ENCODE results near the gene ATP1A3. TPM values are rescaled to one million over a fixed set of nuclear protein-coding genes. Genes with fewer than 3 reads are reported as not detected.

ATP1A3 gene
- total RNA-seq, 1 experiment from 2014 or later, result 34.2 TPM

GRCh38 chr19:41984961-41985360 lies 9.1 kb downstream of the ATP1A3 start:
- H3K27ac Mint-ChIP-seq, result no peak overlapping the region
- H3K27me3 Mint-ChIP-seq (ENCODE audit: low read depth), result no peaks in the 10 kb centered on the region
- no peak overlapping the region for H3K4me3 Mint-ChIP-seq
- H3K36me3 Mint-ChIP-seq, result peaks cover 12% of the 10 kb centered on the region
- CTCF ChIA-PET, result no interaction called here
- no peaks in the 10 kb centered on the region for H3K4me1 Mint-ChIP-seq
- no peak for DNase-seq (ENCODE audit: low spot score)
- H3K9me3 Mint-ChIP-seq, result no peaks in the 10 kb centered on the region
- TF ChIP-seq PRRX2 (CRISPR knock-in tag; IDR thresholded peaks at IDR 0.05) (no peak), ZNF512 (CRISPR knock-in tag; IDR thresholded peaks at IDR 0.05; ENCODE audit: borderline replicate concordance) (no peak), ZNF532 (CRISPR knock-in tag; IDR thresholded peaks at IDR 0.05; ENCODE audit: borderline replicate concordance) (no peak), SMAD3 (CRISPR knock-in tag; IDR thresholded peaks at IDR 0.05; ENCODE audit: borderline replicate concordance) (no peak), TCF7 (CRISPR knock-in tag; IDR thresholded peaks at IDR 0.05; ENCODE audit: low read depth) (no peak), ZSCAN18 (CRISPR knock-in tag; IDR thresholded peaks at IDR 0.05) (no peak), GRHL2 (CRISPR knock-in tag; IDR thresholded peaks at IDR 0.05; ENCODE audit: insufficient replicate concordance, severe bottlenecking) (no peak), RELA (CRISPR knock-in tag; IDR thresholded peaks at IDR 0.05; ENCODE audit: borderline replicate concordance) (no peak)
- TF ChIP-seq, protein P1, sequence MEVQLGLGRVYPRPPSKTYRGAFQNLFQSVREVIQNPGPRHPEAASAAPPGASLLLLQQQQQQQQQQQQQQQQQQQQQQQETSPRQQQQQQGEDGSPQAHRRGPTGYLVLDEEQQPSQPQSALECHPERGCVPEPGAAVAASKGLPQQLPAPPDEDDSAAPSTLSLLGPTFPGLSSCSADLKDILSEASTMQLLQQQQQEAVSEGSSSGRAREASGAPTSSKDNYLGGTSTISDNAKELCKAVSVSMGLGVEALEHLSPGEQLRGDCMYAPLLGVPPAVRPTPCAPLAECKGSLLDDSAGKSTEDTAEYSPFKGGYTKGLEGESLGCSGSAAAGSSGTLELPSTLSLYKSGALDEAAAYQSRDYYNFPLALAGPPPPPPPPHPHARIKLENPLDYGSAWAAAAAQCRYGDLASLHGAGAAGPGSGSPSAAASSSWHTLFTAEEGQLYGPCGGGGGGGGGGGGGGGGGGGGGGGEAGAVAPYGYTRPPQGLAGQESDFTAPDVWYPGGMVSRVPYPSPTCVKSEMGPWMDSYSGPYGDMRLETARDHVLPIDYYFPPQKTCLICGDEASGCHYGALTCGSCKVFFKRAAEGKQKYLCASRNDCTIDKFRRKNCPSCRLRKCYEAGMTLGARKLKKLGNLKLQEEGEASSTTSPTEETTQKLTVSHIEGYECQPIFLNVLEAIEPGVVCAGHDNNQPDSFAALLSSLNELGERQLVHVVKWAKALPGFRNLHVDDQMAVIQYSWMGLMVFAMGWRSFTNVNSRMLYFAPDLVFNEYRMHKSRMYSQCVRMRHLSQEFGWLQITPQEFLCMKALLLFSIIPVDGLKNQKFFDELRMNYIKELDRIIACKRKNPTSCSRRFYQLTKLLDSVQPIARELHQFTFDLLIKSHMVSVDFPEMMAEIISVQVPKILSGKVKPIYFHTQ (CRISPR knock-in tag; IDR thresholded peaks at IDR 0.05), result no peak
- TF ChIP-seq, protein P2, sequence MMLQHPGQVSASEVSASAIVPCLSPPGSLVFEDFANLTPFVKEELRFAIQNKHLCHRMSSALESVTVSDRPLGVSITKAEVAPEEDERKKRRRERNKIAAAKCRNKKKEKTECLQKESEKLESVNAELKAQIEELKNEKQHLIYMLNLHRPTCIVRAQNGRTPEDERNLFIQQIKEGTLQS (CRISPR knock-in tag; conservative IDR thresholded peaks at IDR 0.05), result no peak
- TF ChIP-seq, protein P3, sequence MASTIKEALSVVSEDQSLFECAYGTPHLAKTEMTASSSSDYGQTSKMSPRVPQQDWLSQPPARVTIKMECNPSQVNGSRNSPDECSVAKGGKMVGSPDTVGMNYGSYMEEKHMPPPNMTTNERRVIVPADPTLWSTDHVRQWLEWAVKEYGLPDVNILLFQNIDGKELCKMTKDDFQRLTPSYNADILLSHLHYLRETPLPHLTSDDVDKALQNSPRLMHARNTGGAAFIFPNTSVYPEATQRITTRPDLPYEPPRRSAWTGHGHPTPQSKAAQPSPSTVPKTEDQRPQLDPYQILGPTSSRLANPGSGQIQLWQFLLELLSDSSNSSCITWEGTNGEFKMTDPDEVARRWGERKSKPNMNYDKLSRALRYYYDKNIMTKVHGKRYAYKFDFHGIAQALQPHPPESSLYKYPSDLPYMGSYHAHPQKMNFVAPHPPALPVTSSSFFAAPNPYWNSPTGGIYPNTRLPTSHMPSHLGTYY (CRISPR knock-in tag; IDR thresholded peaks at IDR 0.05), result no peak
- ATAC-seq, result no peak
- POLR2A ChIA-PET, result no interaction called here

DNA sequence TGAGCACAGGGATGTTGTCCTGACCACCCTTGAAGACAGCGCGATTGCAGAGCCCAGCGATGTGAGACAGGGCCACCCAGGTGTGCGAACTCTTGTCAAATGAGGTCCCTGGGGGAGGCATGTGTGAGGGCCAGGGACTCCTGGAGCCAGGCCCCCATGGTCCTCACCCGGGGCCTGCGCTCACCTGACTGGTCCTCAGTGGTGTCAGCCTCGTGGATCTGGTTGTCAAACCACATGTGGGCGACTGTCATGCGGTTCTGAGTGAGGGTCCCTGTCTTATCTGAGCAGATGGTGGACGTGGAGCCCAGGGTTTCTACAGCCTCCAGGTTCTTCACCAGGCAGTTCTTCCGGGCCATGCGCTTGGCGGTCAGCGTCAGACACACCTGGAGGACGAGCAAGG lies 12.3 kb downstream of the ATP1A3 start:
- Mint-ChIP-seq H3K27ac (no peak overlapping the region), H3K9me3 (no peaks in the 10 kb centered on the region), H3K4me1 (no peaks in the 10 kb centered on the region), H3K4me3 (no peak overlapping the region), H3K36me3 (peaks cover 8% of the 10 kb centered on the region), H3K27me3 (ENCODE audit: low read depth) (no peaks in the 10 kb centered on the region)
- ATAC-seq, result no peak
- ChIA-PET CTCF (no interaction called here), POLR2A (no interaction called here)
- no peak for DNase-seq (ENCODE audit: low spot score)
- TF ChIP-seq ELF4 (CRISPR knock-in tag; IDR thresholded peaks at IDR 0.05; ENCODE audit: low read depth) (no peak), JAZF1 (CRISPR knock-in tag; IDR thresholded peaks at IDR 0.05) (no peak), NR3C1 (CRISPR knock-in tag; conservative IDR thresholded peaks at IDR 0.05; ENCODE audit: low read depth) (no peak), ZNF281 (CRISPR knock-in tag; IDR thresholded peaks at IDR 0.05) (no peak), FOXP1 (CRISPR knock-in tag; IDR thresholded peaks at IDR 0.05; ENCODE audit: borderline replicate concordance) (no peak)
- TF ChIP-seq, protein P4, sequence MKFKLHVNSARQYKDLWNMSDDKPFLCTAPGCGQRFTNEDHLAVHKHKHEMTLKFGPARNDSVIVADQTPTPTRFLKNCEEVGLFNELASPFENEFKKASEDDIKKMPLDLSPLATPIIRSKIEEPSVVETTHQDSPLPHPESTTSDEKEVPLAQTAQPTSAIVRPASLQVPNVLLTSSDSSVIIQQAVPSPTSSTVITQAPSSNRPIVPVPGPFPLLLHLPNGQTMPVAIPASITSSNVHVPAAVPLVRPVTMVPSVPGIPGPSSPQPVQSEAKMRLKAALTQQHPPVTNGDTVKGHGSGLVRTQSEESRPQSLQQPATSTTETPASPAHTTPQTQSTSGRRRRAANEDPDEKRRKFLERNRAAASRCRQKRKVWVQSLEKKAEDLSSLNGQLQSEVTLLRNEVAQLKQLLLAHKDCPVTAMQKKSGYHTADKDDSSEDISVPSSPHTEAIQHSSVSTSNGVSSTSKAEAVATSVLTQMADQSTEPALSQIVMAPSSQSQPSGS (CRISPR knock-in tag; IDR thresholded peaks at IDR 0.05; ENCODE audit: borderline replicate concordance, low read depth), result no peak

Measured in WTC11 (cell line).